IMR-90 (cell line): Measurements from ENCODE around the gene HMGXB3. TPM values are rescaled to one million over a fixed set of nuclear protein-coding genes. Genes with fewer than 3 reads are reported as not detected.

Source experiments
- ATAC-seq: fragments of 200-7000 bp; cut with Tn5 transposase; 2 replicates; pipeline ENCODE4 v1.9.1; 2020; ENCODE audit warnings: low read depth, mild to moderate bottlenecking, moderate library complexity
- BruUV-seq: library from RNA; stranded (reverse); fragments of 400-500 nt; replicated peaks from 2 replicates; lab custom pipeline; 2021; lab: Mats Ljungman, UMichigan
- CTCF ChIA-PET: fragments of 300-600 bp; formaldehyde crosslinking; extraction: SDS; loops from one replicate; lab custom pipeline; 2021; ENCODE audit warnings: antibody characterized with exemption; lab: Yijun Ruan, JAX
- POLR2A ChIA-PET: fragments of 300-600 bp; sonication (Branson Sonifier 250); formaldehyde crosslinking; loops from one replicate; lab custom pipeline; 2022; ENCODE audit warnings: antibody characterized with exemption; ENCODE audit not compliant: unreplicated experiment; lab: Charles Lee
- DNase-seq: peaks from one replicate; pipeline ENCODE4 v3.0.0; 2013
- H2AFZ ChIP-seq: replicated peaks from 2 replicates; pipeline ENCODE3; 2013; ENCODE audit warnings: low read length, mild to moderate bottlenecking; ENCODE audit not compliant: poor library complexity
- H2AK5ac ChIP-seq: 2 replicates; pipeline ENCODE4 v1.6.1; 2013; ENCODE audit warnings: low read depth, low read length, inconsistent platforms
- H2AK9ac ChIP-seq: replicated peaks from 2 replicates; pipeline ENCODE3; 2013; ENCODE audit warnings: mild to moderate bottlenecking, low read depth, low read length, moderate library complexity; ENCODE audit not compliant: poor library complexity
- H2BK120ac ChIP-seq: 2 replicates; pipeline ENCODE4 v1.6.1; 2013; ENCODE audit warnings: low read depth, low read length, inconsistent platforms
- H2BK15ac ChIP-seq: 3 replicates; pipeline ENCODE4 v1.6.1; 2013; ENCODE audit warnings: low read depth, low read length, inconsistent platforms
- H2BK20ac ChIP-seq: 2 replicates; pipeline ENCODE4 v1.6.1; 2013; ENCODE audit warnings: low read depth, mild to moderate bottlenecking, inconsistent platforms, low read length, moderate library complexity
- H2BK5ac ChIP-seq: 2 replicates; pipeline ENCODE4 v1.6.1; 2013; ENCODE audit warnings: mild to moderate bottlenecking, low read depth, low read length, inconsistent platforms; ENCODE audit not compliant: poor library complexity, severe bottlenecking
- H3K14ac ChIP-seq: replicated peaks from 2 replicates; pipeline ENCODE4 v1.6.1; 2013; ENCODE audit warnings: low read depth, low read length, inconsistent platforms
- H3K18ac ChIP-seq: 2 replicates; pipeline ENCODE4 v1.6.1; 2013; ENCODE audit warnings: low read depth, low read length, control low read depth
- H3K23ac ChIP-seq: 2 replicates; pipeline ENCODE4 v1.6.1; 2013; ENCODE audit warnings: low read depth, low read length, inconsistent platforms
- H3K27ac ChIP-seq: 2 replicates; pipeline ENCODE4 v1.5.1; 2013; ENCODE audit warnings: mild to moderate bottlenecking, control low read depth, low read length; ENCODE audit not compliant: insufficient read depth
- H3K27me3 ChIP-seq: 2 replicates; pipeline ENCODE4 v1.6.1; 2013; ENCODE audit warnings: low read length; ENCODE audit not compliant: control insufficient read depth, insufficient read depth
- H3K36me3 ChIP-seq: 2 replicates; pipeline ENCODE4 v1.6.1; 2013; ENCODE audit warnings: low read length, mixed read lengths; ENCODE audit not compliant: control insufficient read depth, insufficient read depth
- H3K4ac ChIP-seq: 2 replicates; pipeline ENCODE4 v1.6.1; 2013; ENCODE audit warnings: low read depth, low read length, inconsistent platforms
- H3K4me1 ChIP-seq: 2 replicates; pipeline ENCODE4 v1.6.1; 2013; ENCODE audit warnings: low read length, mixed read lengths; ENCODE audit not compliant: control insufficient read depth, insufficient read depth
- H3K4me2 ChIP-seq: 2 replicates; pipeline ENCODE4 v1.6.1; 2013; ENCODE audit warnings: low read depth, mild to moderate bottlenecking, control low read depth, low read length, moderate library complexity
- H3K4me3 ChIP-seq: 2 replicates; pipeline ENCODE4 v1.5.1; 2013; ENCODE audit warnings: low read depth, mild to moderate bottlenecking, control low read depth, low read length, moderate library complexity; ENCODE audit not compliant: insufficient read depth
- H3K56ac ChIP-seq: 2 replicates; pipeline ENCODE4 v1.6.1; 2013; ENCODE audit warnings: low read length, inconsistent platforms; ENCODE audit not compliant: insufficient read depth; ENCODE audit errors: extremely low read depth
- H3K79me1 ChIP-seq, 2 experiments: 2 replicates each; pipeline ENCODE4 v1.6.1; 2013; ENCODE audit warnings: low read length in 2 of 2, inconsistent platforms in 1 of 2, low read depth in 1 of 2
- H3K9ac ChIP-seq: 2 replicates; pipeline ENCODE4 v1.6.1; 2013; ENCODE audit warnings: low read depth, low read length, control low read depth
- H3K9me1 ChIP-seq: 2 replicates; pipeline ENCODE4 v1.6.1; 2013; ENCODE audit warnings: low read length, inconsistent platforms; ENCODE audit not compliant: insufficient read depth
- H3K9me3 ChIP-seq: 2 replicates; pipeline ENCODE4 v1.6.1; 2013; ENCODE audit warnings: low read length; ENCODE audit not compliant: control insufficient read depth, insufficient read depth
- H4K20me1 ChIP-seq: 2 replicates; pipeline ENCODE4 v1.6.1; 2013; ENCODE audit warnings: low read length, inconsistent platforms; ENCODE audit not compliant: insufficient read depth
- H4K5ac ChIP-seq: 2 replicates; pipeline ENCODE4 v1.6.1; 2013; ENCODE audit warnings: mild to moderate bottlenecking, low read depth, low read length, control low read depth
- H4K8ac ChIP-seq, 2 experiments: 2 replicates each; pipeline ENCODE4 v1.6.1; 2013; ENCODE audit warnings: low read depth in 2 of 2, low read length in 2 of 2, control low read depth in 1 of 2, inconsistent platforms in 1 of 2
- H4K91ac ChIP-seq: 2 replicates; pipeline ENCODE4 v1.6.1; 2013; ENCODE audit warnings: low read depth, low read length, inconsistent platforms; ENCODE audit not compliant: insufficient read depth
- BHLHE40 ChIP-seq: fragments of 150-350 bp; IDR thresholded peaks from 2 replicates; pipeline ENCODE4 v1.6.1; 2016; ENCODE audit warnings: mild to moderate bottlenecking, low read depth, low read length
- FOS ChIP-seq: fragments of 150-350 bp; IDR thresholded peaks from 2 replicates; pipeline ENCODE4 v1.6.1; 2016; ENCODE audit warnings: low read depth, low read length
- MAFK ChIP-seq: IDR thresholded peaks from 2 replicates; pipeline ENCODE4 v1.6.1; 2012; ENCODE audit warnings: low read depth, low read length, improper control_type of control experiment
- MAZ ChIP-seq: IDR thresholded peaks from 2 replicates; pipeline ENCODE4 v1.6.1; 2012; ENCODE audit warnings: low read depth, mild to moderate bottlenecking, low read length, improper control_type of control experiment, moderate library complexity, borderline replicate concordance
- MXI1 ChIP-seq: IDR thresholded peaks from 2 replicates; pipeline ENCODE4 v1.6.1; 2012; ENCODE audit warnings: low read depth, mild to moderate bottlenecking, low read length, moderate library complexity, borderline replicate concordance
- NFE2L2 ChIP-seq: fragments of 150-350 bp; IDR thresholded peaks from 2 replicates; pipeline ENCODE4 v1.6.1; 2016; ENCODE audit warnings: low read depth, mild to moderate bottlenecking, low read length
- POLR2A ChIP-seq: IDR thresholded peaks from 2 replicates; pipeline ENCODE4 v1.6.1; 2012; ENCODE audit warnings: mild to moderate bottlenecking, low read depth, low read length
- RAD21 ChIP-seq: IDR thresholded peaks from 2 replicates; pipeline ENCODE4 v1.6.1; 2012; ENCODE audit warnings: low read length, improper control_type of control experiment
- RCOR1 ChIP-seq: IDR thresholded peaks from 2 replicates; pipeline ENCODE4 v1.6.1; 2012; ENCODE audit warnings: mild to moderate bottlenecking, low read length, improper control_type of control experiment; ENCODE audit not compliant: insufficient replicate concordance
- RFX5 ChIP-seq: IDR thresholded peaks from 2 replicates; pipeline ENCODE4 v1.8.0; 2012; ENCODE audit warnings: low read depth, mild to moderate bottlenecking, low read length, moderate library complexity
- SMC3 ChIP-seq: fragments of 150-350 bp; IDR thresholded peaks from 2 replicates; pipeline ENCODE4 v1.6.1; 2016; ENCODE audit warnings: low read depth, mild to moderate bottlenecking, antibody characterized with exemption, low read length, moderate library complexity
- WGBS, 2 experiments: methylation state at CpG; one replicate each; pipeline versions ENCODE4 v1.1.5 to v1.1.7; 2013; ENCODE audit warnings: missing lambda C conversion rate in 2 of 2; ENCODE audit not compliant: insufficient read length in 1 of 2; ENCODE audit errors: extremely low coverage in 2 of 2; 5-methylcytosine and 5-hydroxymethylcytosine counted together
- dilution Hi-C: fragments of 300-500 bp; cut with HindIII; formaldehyde crosslinking; loops from one replicate; pipeline ENCODE4 v1.14.3; 2018; ENCODE audit warnings: low sequenced_read_pairs; ENCODE audit not compliant: unreplicated experiment
- in situ Hi-C: fragments of 300-500 bp; cut with MboI; formaldehyde crosslinking; loops from 3 replicates; pipeline ENCODE4 v1.14.3; 2019; ENCODE audit warnings: low sequenced_read_pairs, inconsistent platforms, mixed read lengths
- intact Hi-C: fragments of 100-400 bp; cut with micrococcal nuclease; formaldehyde crosslinking; loops from 2 replicates; pipeline ENCODE4 v1.10.0; 2022
- polyA plus RNA-seq, 3 experiments: library from polyadenylated mRNA; depleted of rRNA; stranded (reverse); fragments of >200 nt; gene quantifications; 2 replicates each; pipeline ENCODE4 v1.2.3, GENCODE V29; 2012; ENCODE audit warnings: low replicate concordance in 1 of 3
- total RNA-seq: library from RNA; depleted of rRNA; stranded (reverse); fragments of >200 nt; gene quantifications from 2 replicates; pipeline ENCODE4 v1.2.3, GENCODE V29; 2012
- TF ChIP-seq, protein P1 (sequence below): fragments of 150-350 bp; IDR thresholded peaks from 2 replicates; pipeline ENCODE4 v1.6.1; 2016; ENCODE audit warnings: low read depth, mild to moderate bottlenecking, low read length, moderate library complexity, borderline replicate concordance
- TF ChIP-seq, protein P2 (sequence below): fragments of 150-350 bp; IDR thresholded peaks from 2 replicates; pipeline ENCODE4 v1.6.1; 2017; ENCODE audit warnings: mild to moderate bottlenecking, antibody characterized with exemption, low read length, low read depth

HMGXB3 gene
- total and polyA plus RNA-seq, 2 of the 4 experiments (the other 2 are of a cell fraction): 27.6 to 30.6 TPM

DNA sequence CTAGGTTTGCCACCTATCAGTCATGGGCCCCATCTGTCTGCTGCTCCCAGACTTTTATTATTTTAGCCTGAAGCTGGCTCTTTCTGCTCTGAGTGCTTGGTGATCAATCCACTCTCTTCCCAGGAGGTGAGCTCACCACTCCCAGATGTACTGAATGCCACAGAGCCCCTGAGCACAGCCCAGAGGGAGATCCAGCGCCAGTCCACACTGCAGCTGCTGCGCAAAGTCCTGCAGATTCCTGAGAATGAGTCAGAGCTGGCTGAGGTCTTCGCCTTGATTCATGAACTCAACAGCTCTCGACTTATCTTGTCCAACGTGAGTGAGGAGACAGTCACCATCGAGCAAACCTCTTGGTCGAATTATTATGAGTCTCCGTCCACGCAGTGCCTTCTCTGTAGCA, 36.0 kb downstream of the HMGXB3 start:
- Histone ChIP-seq H2AK9ac (no peak overlapping the region), H2BK120ac (no peak overlapping the region), H3K9ac (no peak overlapping the region), H3K56ac (no peak overlapping the region), H3K23ac (no peak overlapping the region), H4K20me1 (no peaks in the 10 kb centered on the region), H2BK5ac (peak overlapping the region; percentile 50), H3K9me3 (no peaks in the 10 kb centered on the region), H4K91ac (no peak overlapping the region), H3K4ac (no peak overlapping the region), H3K14ac (no peak overlapping the region), H2BK15ac (no peak overlapping the region), H3K4me1 (0 out of 2 replicates have a peak, but pooled peaks cover 4% of the 10 kb centered on the region), H3K27ac (no peak overlapping the region), H4K8ac (0 out of 4 replicates have a peak overlapping the region, but pooled peaks of 1 of the 2 experiments have one; percentile 23), H3K36me3 (peaks cover 44% of the 10 kb centered on the region), H3K9me1 (peaks cover 17% of the 10 kb centered on the region; the same call in 1 of the 2 replicates), H2BK20ac (no peak overlapping the region), H2AK5ac (peak overlapping the region; percentile 12; the same call in 1 of the 2 replicates), H2AFZ (no peak overlapping the region), H3K27me3 (no peaks in the 10 kb centered on the region), H3K18ac (no peak overlapping the region), H3K4me3 (no peak overlapping the region), H3K79me1 (peaks cover 9 to 68% of the 10 kb centered on the region in 2 experiments), H4K5ac (no peak overlapping the region), H3K4me2 (peak overlapping the region; percentile 48; the same call in 1 of the 2 replicates)
- DNase-seq (peak; percentile 99), ATAC-seq (peak; percentile 98)
- BruUV-seq: no TSS peak
- no peak for TF ChIP-seq MAZ
- no peak for TF ChIP-seq POLR2A
- 0 out of 2 replicates have a peak, but pooled peaks have one; percentile 29 for TF ChIP-seq MXI1
- TF ChIP-seq RFX5: no peak
- TF ChIP-seq, protein P1, sequence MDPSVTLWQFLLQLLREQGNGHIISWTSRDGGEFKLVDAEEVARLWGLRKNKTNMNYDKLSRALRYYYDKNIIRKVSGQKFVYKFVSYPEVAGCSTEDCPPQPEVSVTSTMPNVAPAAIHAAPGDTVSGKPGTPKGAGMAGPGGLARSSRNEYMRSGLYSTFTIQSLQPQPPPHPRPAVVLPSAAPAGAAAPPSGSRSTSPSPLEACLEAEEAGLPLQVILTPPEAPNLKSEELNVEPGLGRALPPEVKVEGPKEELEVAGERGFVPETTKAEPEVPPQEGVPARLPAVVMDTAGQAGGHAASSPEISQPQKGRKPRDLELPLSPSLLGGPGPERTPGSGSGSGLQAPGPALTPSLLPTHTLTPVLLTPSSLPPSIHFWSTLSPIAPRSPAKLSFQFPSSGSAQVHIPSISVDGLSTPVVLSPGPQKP: no peak
- TF ChIP-seq, protein P2, sequence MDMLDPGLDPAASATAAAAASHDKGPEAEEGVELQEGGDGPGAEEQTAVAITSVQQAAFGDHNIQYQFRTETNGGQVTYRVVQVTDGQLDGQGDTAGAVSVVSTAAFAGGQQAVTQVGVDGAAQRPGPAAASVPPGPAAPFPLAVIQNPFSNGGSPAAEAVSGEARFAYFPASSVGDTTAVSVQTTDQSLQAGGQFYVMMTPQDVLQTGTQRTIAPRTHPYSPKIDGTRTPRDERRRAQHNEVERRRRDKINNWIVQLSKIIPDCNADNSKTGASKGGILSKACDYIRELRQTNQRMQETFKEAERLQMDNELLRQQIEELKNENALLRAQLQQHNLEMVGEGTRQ: no peak
- TF ChIP-seq SMC3: no peak; the same call in 1 of the 2 replicates
- TF ChIP-seq BHLHE40: peak; percentile 44; the same call in 1 of the 2 replicates
- peak; percentile 21; the same call in 1 of the 2 replicates for TF ChIP-seq MAFK
- TF ChIP-seq RCOR1: peak; percentile 56
- peak; percentile 85 for TF ChIP-seq FOS
- no peak for TF ChIP-seq NFE2L2
- TF ChIP-seq RAD21: peak; percentile 37
- CTCF ChIA-PET: interaction anchor here (0.6 to 1.0 kb wide), 4 partner anchors 24 to 77 kb away, joined by 3 to 5 read pairs (median 4); no protein-coding TSS in a partner anchor
- POLR2A ChIA-PET: no interaction called here
- dilution Hi-C loops (no loop called here), intact Hi-C loops (loop anchor here (2.0 to 10.0 kb wide), 2 partner anchors 72 to 178 kb away; no protein-coding TSS in a partner anchor), in situ Hi-C loops (no loop called here)
- 3% methylated on average over 5 of the region's 9 CpGs; no CpG with 5 or more reads in 1 of the 2 experiments for WGBS, 2 experiments
